ENCODE data around the gene FLRT3.

FLRT3 gene

DNA sequence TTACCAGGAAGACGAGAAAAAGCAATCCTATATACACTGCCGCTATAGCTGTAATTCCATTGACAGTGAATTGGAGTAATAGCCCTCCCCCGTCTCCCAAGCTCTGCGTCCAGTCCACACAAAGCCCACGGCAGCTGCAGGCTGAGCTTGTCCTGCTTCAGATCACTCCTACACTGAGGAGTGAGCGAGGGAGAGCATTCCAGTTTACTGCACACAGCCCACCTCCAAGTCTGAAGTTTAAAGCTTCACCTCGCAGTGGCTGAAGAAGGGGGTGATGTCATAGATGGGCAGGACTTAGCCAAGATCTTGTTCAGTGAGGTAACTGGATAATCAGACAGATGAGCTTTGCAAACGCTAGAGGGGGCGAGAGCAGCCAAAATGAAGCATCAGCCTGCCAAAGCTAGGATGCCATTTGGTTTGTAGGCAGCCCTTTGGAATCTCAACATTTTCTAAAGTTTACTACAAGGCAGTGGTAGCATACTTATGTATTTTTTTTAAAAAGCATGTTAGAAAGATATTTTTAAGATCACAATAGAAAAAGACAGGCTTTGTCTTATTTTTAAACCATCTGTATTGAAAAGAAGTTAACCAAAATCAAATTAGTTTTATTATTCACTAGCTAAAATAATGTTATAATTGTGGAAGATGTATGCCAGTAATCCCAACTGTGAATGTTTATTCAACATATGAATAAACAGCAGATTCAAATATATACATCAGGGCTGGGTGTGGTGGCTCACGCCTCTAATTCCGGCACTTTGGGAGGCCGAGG lies at the start of gene FLRT3:
TSS of gene FLRT3 (minus strand) at position 213 of the 772 bp plus-strand sequence. CDS start 10,106 bp downstream, outside the sequence.
- peak; percentile 61 for DNase-seq (ENCODE audit: low spot score)
- TF ChIP-seq, protein P1, sequence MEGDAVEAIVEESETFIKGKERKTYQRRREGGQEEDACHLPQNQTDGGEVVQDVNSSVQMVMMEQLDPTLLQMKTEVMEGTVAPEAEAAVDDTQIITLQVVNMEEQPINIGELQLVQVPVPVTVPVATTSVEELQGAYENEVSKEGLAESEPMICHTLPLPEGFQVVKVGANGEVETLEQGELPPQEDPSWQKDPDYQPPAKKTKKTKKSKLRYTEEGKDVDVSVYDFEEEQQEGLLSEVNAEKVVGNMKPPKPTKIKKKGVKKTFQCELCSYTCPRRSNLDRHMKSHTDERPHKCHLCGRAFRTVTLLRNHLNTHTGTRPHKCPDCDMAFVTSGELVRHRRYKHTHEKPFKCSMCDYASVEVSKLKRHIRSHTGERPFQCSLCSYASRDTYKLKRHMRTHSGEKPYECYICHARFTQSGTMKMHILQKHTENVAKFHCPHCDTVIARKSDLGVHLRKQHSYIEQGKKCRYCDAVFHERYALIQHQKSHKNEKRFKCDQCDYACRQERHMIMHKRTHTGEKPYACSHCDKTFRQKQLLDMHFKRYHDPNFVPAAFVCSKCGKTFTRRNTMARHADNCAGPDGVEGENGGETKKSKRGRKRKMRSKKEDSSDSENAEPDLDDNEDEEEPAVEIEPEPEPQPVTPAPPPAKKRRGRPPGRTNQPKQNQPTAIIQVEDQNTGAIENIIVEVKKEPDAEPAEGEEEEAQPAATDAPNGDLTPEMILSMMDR (IDR thresholded peaks at IDR 0.05; ENCODE audit: extremely low read depth, missing control alignments): peak; percentile 63

DNA sequence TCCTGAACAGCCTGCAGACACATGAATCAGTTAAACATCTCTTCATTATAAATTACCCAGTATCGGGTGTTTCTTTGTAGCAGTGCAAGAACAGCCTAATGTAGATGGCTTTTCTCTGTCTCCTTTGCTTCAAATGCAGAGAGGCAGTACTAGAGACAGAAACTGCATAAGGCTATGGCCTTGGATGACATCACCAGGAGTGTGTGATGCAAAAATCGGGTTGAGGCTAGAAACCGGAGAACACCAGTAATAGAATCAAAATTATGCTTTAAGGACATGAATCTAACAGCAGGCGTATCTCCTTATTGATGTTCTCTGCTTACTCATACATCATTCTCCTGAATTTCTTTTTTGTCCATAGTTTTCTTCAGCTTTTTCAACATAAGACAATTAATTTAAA lies 49.3 kb upstream of the FLRT3 start:
- no peak for DNase-seq (ENCODE audit: low spot score)
- TF ChIP-seq, protein P1 (IDR thresholded peaks at IDR 0.05; ENCODE audit: extremely low read depth, missing control alignments): no peak

DNA sequence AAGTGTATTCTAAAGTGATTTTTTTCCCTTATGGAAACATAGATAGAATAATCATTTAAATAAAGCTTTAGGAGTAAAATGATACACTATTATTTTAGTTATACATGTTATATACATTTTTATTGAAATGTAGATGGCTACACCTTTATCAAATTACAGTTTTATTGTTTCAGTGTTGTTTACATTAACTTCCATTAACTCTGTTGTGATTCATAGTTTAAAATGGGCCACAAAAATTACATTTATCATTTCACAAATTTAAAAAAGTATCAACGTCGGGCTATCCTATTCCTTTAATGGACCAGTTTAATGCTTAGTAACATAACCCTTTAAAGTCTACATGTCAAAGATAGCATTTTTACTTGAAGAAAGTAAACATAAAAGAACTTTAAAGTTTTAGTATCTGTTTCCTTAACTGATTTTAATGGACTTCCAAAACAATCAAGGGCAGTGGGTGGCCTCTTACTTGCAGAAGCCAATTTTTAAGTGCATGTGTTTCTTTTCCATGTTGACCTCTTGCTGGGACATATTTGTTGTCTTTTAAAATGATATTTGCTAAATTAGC lies 47.8 kb upstream of the FLRT3 start:
- DNase-seq (ENCODE audit: low spot score): no peak
- TF ChIP-seq, protein P1 (IDR thresholded peaks at IDR 0.05; ENCODE audit: extremely low read depth, missing control alignments): no peak

DNA sequence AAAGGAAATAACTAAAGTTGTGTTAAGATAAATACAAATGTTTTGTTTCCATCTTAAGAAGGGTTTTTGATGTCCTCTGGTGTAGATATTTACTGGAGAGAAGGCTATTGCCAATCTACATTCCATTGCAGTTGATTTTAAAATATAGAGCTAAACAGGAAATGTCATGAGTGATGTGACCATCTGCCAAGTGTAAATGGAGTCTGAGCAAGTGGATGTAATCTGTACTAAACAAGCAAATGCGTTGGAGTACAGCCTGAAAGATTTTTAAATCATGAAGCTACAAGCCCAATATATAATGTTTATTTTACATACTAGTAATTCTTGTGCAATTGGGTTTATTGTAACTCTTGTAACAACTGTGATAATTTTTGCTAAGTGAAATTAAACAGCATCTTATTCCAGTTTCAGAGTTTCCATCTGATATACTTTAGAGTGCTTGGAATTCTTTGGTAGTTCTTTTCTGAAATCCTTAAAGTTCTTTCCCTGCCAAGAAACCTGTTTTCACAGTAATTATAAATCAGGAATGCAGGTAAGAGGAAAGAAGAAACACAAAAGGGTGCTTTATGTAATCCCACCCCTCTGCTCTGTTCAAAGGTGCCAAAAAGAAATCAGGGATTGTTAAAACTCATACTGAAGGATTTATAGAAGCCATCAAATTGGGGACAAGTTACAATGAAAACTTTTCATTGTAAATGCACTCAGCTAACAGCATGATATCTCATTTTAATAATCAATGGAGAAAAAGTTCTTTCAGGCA lies 47.2 kb upstream of the FLRT3 start:
- TF ChIP-seq, protein P1 (IDR thresholded peaks at IDR 0.05; ENCODE audit: extremely low read depth, missing control alignments): no peak
- DNase-seq (ENCODE audit: low spot score): no peak

DNA sequence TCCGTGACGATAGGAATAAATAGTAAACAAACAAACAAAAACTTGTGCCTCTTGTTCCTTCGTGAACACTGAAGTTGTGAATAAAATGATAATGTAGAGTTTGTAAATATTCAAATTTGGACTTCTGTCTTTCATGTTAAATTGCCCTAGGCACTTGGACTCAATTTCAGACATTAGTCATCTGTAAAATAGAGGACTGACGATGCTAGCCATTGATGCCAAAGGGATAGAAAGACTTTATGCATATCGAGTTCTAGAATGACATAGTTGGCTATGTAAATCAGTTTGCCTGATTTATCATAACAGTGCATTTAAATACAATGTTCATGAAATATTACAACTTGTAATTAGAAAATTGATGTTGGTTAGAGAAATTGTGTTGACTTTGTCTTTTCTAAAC lies 45.9 kb upstream of the FLRT3 start:
- DNase-seq (ENCODE audit: low spot score): no peak
- TF ChIP-seq, protein P1 (IDR thresholded peaks at IDR 0.05; ENCODE audit: extremely low read depth, missing control alignments): no peak

DNA sequence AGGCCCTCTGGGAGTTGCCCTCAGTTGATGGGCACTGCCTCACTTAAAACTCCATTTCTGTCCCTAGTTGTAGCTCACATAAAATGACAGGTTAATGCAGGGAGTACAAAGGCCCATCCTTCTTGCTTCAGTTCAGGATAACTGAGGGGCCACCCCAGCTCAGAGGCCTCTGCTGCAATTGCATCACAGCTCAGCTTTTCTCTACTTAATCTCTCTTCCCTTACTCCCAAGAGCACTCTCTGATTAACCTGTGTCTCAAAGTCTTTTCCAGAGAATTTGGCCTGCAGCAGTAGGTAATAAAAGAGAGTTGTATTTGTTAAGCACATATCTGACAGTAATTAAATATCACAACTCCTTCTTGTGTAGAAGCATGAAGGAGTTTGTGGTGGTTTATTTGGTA lies 40.9 kb upstream of the FLRT3 start:
- TF ChIP-seq, protein P1 (IDR thresholded peaks at IDR 0.05; ENCODE audit: extremely low read depth, missing control alignments): no peak
- DNase-seq (ENCODE audit: low spot score): no peak

All from GM20000 (cell line).